AG04450 (cell line): ENCODE data around the gene TTC7B. TPM values are rescaled to one million over a fixed set of nuclear protein-coding genes. Genes with fewer than 3 reads are reported as not detected.

Experiments used
- CTCF ChIA-PET: fragments of 300-600, 350-600 bp; formaldehyde crosslinking; extraction: SDS; loops from one replicate; lab custom pipeline; 2022; ENCODE audit warnings: antibody characterized with exemption, inconsistent platforms; lab: Charles Lee
- POLR2A ChIA-PET: fragments of 350-600 bp; formaldehyde crosslinking; extraction: SDS; loops from one replicate; lab custom pipeline; 2021; ENCODE audit warnings: antibody characterized with exemption, inconsistent platforms; lab: Yijun Ruan, JAX
- DNase-seq: peaks from one replicate; pipeline ENCODE4 v3.0.0-alpha.2; 2011; ENCODE audit warnings: low read depth, low spot score
- H3K27ac ChIP-seq: one replicate; pipeline ENCODE4 v1.5.1; 2012; ENCODE audit warnings: low read depth, low read length, control low read depth
- H3K27me3 ChIP-seq: one replicate; pipeline ENCODE4 v1.6.0; 2012; ENCODE audit warnings: low read length; ENCODE audit not compliant: control insufficient read depth, insufficient read depth
- H3K4me3 ChIP-seq: 2 replicates; pipeline ENCODE4 v1.5.1; 2011; ENCODE audit warnings: mild to moderate bottlenecking, low read depth, low read length, control low read depth
- H3K9me3 ChIP-seq: 2 replicates; pipeline ENCODE4 v1.5.1; 2012; ENCODE audit warnings: low read length; ENCODE audit not compliant: control insufficient read depth, insufficient read depth
- CTCF ChIP-seq: IDR thresholded peaks from 2 replicates; pipeline ENCODE4 v1.5.1; 2011; ENCODE audit warnings: low read depth, low read length, control low read depth, inconsistent platforms
- polyA plus RNA-seq: library from polyadenylated mRNA; depleted of rRNA; stranded (reverse); fragments of >200 nt; gene quantifications from 2 replicates; pipeline ENCODE4 v1.2.3, GENCODE V29; 2011

TTC7B gene
- polyA plus RNA-seq, 1 experiment, result 36.0 TPM

DNA sequence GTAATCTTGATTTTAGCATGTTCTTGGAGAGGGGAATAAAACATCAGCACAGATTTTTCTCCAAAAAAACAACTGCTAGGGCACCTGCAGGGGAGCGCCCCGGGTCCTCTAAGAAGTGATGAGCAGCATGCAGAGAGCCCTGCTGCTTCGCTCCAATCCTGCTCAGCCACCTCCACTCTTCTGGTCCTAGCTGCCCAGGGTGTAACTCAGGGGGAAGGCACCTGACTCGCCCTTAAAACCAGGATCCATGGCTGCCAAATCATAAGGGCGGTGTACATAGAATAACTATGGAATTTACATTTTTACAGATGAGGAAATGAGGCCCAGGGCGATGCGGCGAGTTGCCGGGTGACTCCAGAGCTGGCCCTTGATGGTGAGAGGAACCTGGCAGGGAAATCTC is 214.7 kb downstream of the TTC7B start:
- Histone ChIP-seq H3K9me3 (no peaks in the 10 kb centered on the region), H3K27ac (no peak overlapping the region), H3K4me3 (no peak overlapping the region), H3K27me3 (no peaks in the 10 kb centered on the region)
- DNase-seq, result no peak
- TF ChIP-seq CTCF, result no peak
- CTCF ChIA-PET, result interaction anchor here (1.2 kb wide), 1 partner anchor 95 kb away, joined by 3 read pairs; no protein-coding TSS in a partner anchor
- POLR2A ChIA-PET, result no interaction called here

GRCh38 chr14:90600619-90601018 is 215.6 kb downstream of the TTC7B start:
- TF ChIP-seq CTCF, result no peak
- Histone ChIP-seq H3K27ac (no peak overlapping the region), H3K9me3 (no peaks in the 10 kb centered on the region), H3K27me3 (no peaks in the 10 kb centered on the region), H3K4me3 (no peak overlapping the region)
- ChIA-PET CTCF (interaction anchor here (1.2 kb wide), 1 partner anchor 96 kb away, joined by 3 read pairs; no protein-coding TSS in a partner anchor), POLR2A (no interaction called here)
- no peak for DNase-seq

GRCh38 chr14:90599748-90600507 is 216.3 kb downstream of the TTC7B start:
- Histone ChIP-seq H3K27ac (no peak overlapping the region), H3K27me3 (no peaks in the 10 kb centered on the region), H3K4me3 (no peak overlapping the region), H3K9me3 (no peaks in the 10 kb centered on the region)
- ChIA-PET CTCF (interaction anchor here (0.6 to 1.0 kb wide), 2 partner anchors 97 to 195 kb away, joined by 3 to 6 read pairs; no protein-coding TSS in a partner anchor), POLR2A (interaction anchor here (0.5 to 0.6 kb wide), 2 partner anchors 68 to 171 kb away, joined by 3 to 5 read pairs; no protein-coding TSS in a partner anchor)
- no peak for DNase-seq
- no peak for TF ChIP-seq CTCF

- ChIA-PET CTCF (interaction anchor here (0.6 to 1.0 kb wide), 2 partner anchors 97 to 194 kb away, joined by 3 to 6 read pairs; no protein-coding TSS in a partner anchor), POLR2A (interaction anchor here (0.6 kb wide), 1 partner anchor 171 kb away, joined by 3 read pairs; no protein-coding TSS in a partner anchor)
- DNase-seq, result no peak
- H3K9me3 ChIP-seq, result no peaks in the 10 kb centered on the region
- H3K27ac ChIP-seq, result no peak overlapping the region
- no peaks in the 10 kb centered on the region for H3K27me3 ChIP-seq
- TF ChIP-seq CTCF, result no peak
- H3K4me3 ChIP-seq, result no peak overlapping the region
These were observed 216.9 kb downstream of the TTC7B start for GRCh38 chr14:90599339-90599738.

DNA sequence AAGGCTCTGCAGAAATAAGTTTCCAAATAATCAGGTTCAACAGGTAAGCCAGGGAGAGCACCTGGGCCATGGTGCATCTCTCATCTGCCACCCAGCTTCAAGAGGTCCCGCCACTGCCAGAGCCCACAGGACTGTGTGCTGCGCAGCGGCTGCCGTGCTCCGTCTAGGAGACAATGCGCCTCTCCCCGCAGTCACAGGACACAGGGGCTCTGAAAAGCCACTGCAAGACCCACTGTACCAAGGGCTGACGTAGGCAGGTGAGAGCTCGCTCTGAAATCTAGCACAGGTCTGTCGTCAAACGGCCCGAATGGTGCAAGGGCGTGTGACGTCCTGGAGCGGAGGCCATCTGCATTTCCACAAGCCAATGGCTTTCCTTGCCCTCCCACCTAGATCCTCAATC is 218.3 kb downstream of the TTC7B start:
- POLR2A ChIA-PET, result no interaction called here
- Histone ChIP-seq H3K27ac (no peak overlapping the region), H3K27me3 (no peaks in the 10 kb centered on the region), H3K9me3 (no peaks in the 10 kb centered on the region), H3K4me3 (no peak overlapping the region)
- no peak for TF ChIP-seq CTCF
- CTCF ChIA-PET, result no interaction called here
- no peak for DNase-seq
